Psoas muscle (tissue), 8 donors: ENCODE measurements around the gene PRSS37. TPM values are rescaled to one million over a fixed set of nuclear protein-coding genes. Genes with fewer than 3 reads are reported as not detected.

ENCODE experiments used
- ATAC-seq, 4 donors: fragments of 200-7000 bp; cut with Tn5 transposase; one replicate each; pipeline ENCODE4 v1.9.1; 2020; ENCODE audit warnings: moderate library complexity in 3 of 4, mild to moderate bottlenecking in 2 of 4
- DNase-seq, 2 donors: peaks; one replicate each; pipeline ENCODE4 v3.0.0-alpha.2; 2020
- H3K27ac ChIP-seq: fragments of 200-600 bp; one replicate; pipeline ENCODE4 v1.8.0; 2022
- H3K27me3 ChIP-seq, 3 donors: fragments of 200-600 bp in 1 of 3; one replicate each; pipeline versions ENCODE4 v1.6.1 to v1.8.0; 2013 to 2022; ENCODE audit warnings: low read length in 2 of 3, mild to moderate bottlenecking in 2 of 3, moderate library complexity in 1 of 3; ENCODE audit not compliant: insufficient read depth in 3 of 3
- H3K36me3 ChIP-seq, 2 donors: fragments of 200-600 bp in 1 of 2; one replicate each; pipeline versions ENCODE4 v1.6.1 to v1.8.0; 2013 to 2022; ENCODE audit warnings: low read depth in 1 of 2, mild to moderate bottlenecking in 1 of 2, moderate library complexity in 1 of 2; ENCODE audit not compliant: insufficient read depth in 1 of 2
- H3K4me1 ChIP-seq: fragments of 200-600 bp; one replicate; pipeline ENCODE4 v1.8.0; 2022
- H3K4me3 ChIP-seq: fragments of 200-600 bp; one replicate; pipeline ENCODE4 v1.8.0; 2022; ENCODE audit warnings: mild to moderate bottlenecking
- H3K9me3 ChIP-seq: fragments of 200-600 bp; one replicate; pipeline ENCODE4 v1.8.0; 2022
- WGBS, 3 donors: extraction: QIAGEN DNeasy Blood & Tissue Kit; methylation state at CpG; one replicate each; pipeline versions ENCODE4 v1.1.6 to v1.1.7; 2013; 5-methylcytosine and 5-hydroxymethylcytosine counted together
- intact Hi-C, 2 donors: fragments of 100-400 bp; cut with DNase I; formaldehyde crosslinking; loops; one replicate each; pipeline versions ENCODE4 v1.11.0 to v1.14.2; 2022
- polyA plus RNA-seq, 3 donors: library from polyadenylated mRNA; stranded (reverse); fragments of 200-250 nt; gene quantifications; one replicate each; pipeline ENCODE4 v1.2.3, GENCODE V29; 2013
- total RNA-seq, 4 donors: library from RNA; stranded (reverse); fragmentation: NEBNext Ultra II Directional in 2 of 4; extraction: Animal tissue kit (Norgen Biotek cat#: 25700) in 2 of 4; gene quantifications; one replicate each; pipeline versions ENCODE4 v1.2.1 to v1.2.4, GENCODE V29; 2021 to 2023
- TF ChIP-seq, protein P1 (sequence below): fragments of 200-600 bp; IDR thresholded peaks from one replicate; pipeline ENCODE4 v1.8.0; 2022; ENCODE audit warnings: antibody characterized with exemption
- donor health status: healthy with polysubstance abuse.
- donor health status: DM: no; HTN: no; CAD: no; lungs with moderate emphysema.
- donor health status: Bipolar disorder and iron deficiency.
- donor health status: healthy.
- donor health status: DM: yes; HTN: yes; CAD: no.
- donor health status: DM: no; HTN: no; CAD: no.
- donor health status: DM: no; HTN: no; CAD: no.
- donor health status: DM: yes; HTN: yes; CAD: no.

The PRSS37 gene
- total and polyA plus RNA-seq, 7 donors = not detected

DNA sequence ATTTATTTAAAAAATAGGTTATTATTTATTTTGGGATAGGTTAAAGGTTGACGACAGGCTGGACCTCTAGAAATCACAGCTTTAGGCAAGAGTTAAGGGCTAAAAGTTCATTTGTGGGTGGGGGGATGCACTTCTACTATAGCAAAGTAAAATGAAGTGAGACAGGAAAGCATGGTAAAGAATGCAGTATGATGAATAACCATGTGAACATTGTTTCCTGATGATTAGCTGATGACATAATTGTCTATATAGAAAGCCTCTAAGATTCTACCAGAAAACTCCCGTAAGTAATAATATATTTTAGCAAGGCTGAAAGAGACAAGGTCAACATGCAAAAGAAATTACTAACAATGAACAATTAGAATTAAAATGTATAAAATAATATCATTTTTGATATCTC is 25.7 kb upstream of the PRSS37 start:
- no peak for ATAC-seq
- Histone ChIP-seq H3K4me3 (no peak overlapping the region), H3K9me3 (no peaks in the 10 kb centered on the region), H3K4me1 (no peaks in the 10 kb centered on the region), H3K27me3 (no peaks in the 10 kb centered on the region), H3K36me3 (no peaks in the 10 kb centered on the region), H3K27ac (no peak overlapping the region)
- intact Hi-C loops = no loop called here
- TF ChIP-seq, protein P1, sequence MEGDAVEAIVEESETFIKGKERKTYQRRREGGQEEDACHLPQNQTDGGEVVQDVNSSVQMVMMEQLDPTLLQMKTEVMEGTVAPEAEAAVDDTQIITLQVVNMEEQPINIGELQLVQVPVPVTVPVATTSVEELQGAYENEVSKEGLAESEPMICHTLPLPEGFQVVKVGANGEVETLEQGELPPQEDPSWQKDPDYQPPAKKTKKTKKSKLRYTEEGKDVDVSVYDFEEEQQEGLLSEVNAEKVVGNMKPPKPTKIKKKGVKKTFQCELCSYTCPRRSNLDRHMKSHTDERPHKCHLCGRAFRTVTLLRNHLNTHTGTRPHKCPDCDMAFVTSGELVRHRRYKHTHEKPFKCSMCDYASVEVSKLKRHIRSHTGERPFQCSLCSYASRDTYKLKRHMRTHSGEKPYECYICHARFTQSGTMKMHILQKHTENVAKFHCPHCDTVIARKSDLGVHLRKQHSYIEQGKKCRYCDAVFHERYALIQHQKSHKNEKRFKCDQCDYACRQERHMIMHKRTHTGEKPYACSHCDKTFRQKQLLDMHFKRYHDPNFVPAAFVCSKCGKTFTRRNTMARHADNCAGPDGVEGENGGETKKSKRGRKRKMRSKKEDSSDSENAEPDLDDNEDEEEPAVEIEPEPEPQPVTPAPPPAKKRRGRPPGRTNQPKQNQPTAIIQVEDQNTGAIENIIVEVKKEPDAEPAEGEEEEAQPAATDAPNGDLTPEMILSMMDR = no peak
- no peak for DNase-seq
- 84 to 90% (median 89%) methylated on average over 2 of the region's 2 CpGs for WGBS, 3 donors

DNA sequence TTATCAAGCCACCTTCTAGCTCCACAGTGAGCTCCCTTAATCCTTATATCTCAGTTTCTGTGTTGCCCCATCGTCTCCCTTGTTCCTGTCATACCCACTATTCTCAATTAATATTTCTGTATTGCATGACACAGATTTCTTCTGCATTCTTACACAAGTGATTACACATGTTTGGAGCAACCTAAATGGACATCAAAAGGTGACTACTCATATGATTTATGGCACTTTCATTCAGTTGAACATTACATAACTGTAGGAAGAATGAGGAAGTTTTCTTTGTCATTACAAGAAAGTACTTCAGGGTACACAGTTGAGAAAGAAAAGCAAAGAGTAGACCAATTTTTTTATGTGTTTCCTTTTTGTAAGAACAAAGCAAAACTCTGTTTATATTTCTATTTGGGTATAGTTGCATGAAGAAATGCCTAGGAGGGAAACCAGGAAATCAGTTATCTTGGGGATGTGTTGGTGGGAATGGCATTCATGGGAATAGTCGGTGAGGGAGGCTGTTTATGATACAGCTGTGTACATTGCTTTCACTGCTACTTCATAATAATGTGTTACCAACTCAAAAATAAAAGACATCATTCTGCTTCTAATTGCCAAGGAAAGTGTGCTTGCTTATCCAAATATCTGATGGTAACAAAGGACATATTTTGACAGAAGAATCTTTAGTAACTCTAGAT is 23.6 kb upstream of the PRSS37 start:
- Histone ChIP-seq H3K4me1 (no peaks in the 10 kb centered on the region), H3K27ac (no peak overlapping the region), H3K36me3 (no peaks in the 10 kb centered on the region), H3K4me3 (no peak overlapping the region), H3K27me3 (no peaks in the 10 kb centered on the region), H3K9me3 (no peaks in the 10 kb centered on the region)
- DNase-seq (no peak), ATAC-seq (no peak)
- TF ChIP-seq, protein P1 = no peak
- 68 to 83% (median 76%) methylated on average over 2 of the region's 2 CpGs for WGBS, 3 donors
- intact Hi-C loops = no loop called here

DNA sequence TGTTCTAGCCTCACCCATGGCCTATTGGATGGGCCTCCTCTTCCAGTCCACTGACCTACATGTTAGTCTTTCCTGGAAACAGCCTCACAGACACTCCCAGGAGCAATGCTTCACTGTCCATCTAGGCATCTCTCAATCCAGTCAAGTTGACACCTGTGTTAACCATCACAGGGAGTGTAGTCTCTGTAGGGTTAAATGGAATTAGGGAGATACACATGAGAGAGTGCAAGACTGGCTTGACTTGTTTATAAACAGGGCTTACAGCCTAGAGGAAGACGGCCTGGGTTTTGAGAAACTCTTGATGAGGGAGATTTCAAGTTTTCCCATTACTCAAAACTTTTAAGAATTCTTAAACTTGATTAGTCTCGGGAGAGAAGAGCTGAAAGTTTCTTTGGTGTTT is 18.9 kb upstream of the PRSS37 start:
- H3K36me3 ChIP-seq = no peaks in the 10 kb centered on the region
- no peak for DNase-seq
- no peak overlapping the region for H3K27ac ChIP-seq
- no peaks in the 10 kb centered on the region for H3K27me3 ChIP-seq
- H3K4me3 ChIP-seq = no peak overlapping the region
- H3K4me1 ChIP-seq = no peaks in the 10 kb centered on the region
- no peak for ATAC-seq
- TF ChIP-seq, protein P1 = no peak
- peaks cover 7% of the 10 kb centered on the region for H3K9me3 ChIP-seq
- intact Hi-C loops = no loop called here
- 70 to 74% (median 74%) methylated on average over 2 of the region's 2 CpGs for WGBS, 3 donors

DNA sequence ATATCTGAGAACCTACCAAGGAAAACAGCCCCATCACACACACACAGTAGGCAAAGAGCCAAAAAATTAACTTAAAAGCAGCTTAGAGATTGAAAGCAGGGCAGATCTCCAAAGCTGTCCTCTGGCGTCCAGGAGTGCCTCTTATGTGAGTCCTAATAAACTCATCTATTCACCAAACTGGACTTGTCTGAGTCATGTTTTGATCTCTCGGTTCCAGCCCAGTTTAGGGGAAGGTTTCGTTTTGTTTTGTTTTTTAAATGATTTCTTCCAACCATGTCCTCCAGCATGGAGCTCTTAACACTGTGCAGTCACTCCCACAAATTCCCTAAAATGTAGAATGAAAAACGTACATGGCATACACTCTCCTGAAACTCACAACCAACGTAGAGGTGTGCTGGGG is 6.7 kb upstream of the PRSS37 start:
- ATAC-seq (no peak), DNase-seq (no peak)
- Histone ChIP-seq H3K27me3 (no peaks in the 10 kb centered on the region), H3K9me3 (peaks cover 6% of the 10 kb centered on the region), H3K36me3 (no peaks in the 10 kb centered on the region), H3K4me3 (no peak overlapping the region), H3K4me1 (no peaks in the 10 kb centered on the region), H3K27ac (no peak overlapping the region)
- intact Hi-C loops = no loop called here
- WGBS, 3 donors = 73 to 79% (median 77%) methylated on average over 5 of the region's 5 CpGs
- TF ChIP-seq, protein P1 = no peak

DNA sequence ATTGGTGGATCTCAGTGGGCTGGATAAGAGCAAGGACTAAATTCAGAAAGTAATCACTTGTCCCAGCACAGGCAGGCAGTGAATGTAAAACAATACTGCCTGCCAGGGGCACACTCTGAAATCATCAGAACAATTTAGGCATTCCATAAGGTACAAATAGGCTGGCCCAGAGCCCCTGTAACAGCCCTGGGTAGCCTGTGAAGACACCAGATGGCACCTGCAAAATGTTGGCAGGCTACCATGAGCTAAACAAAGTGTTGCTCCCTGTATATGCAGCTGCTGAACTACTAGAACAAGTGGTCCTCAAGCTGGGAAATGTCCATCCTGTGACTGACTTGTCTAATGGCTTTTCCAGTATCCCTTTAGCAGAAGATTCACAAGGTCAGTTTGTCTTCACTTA is 3.0 kb upstream of the PRSS37 start:
- H3K4me1 ChIP-seq = no peaks in the 10 kb centered on the region
- H3K4me3 ChIP-seq = no peak overlapping the region
- intact Hi-C loops = no loop called here
- no peaks in the 10 kb centered on the region for H3K27me3 ChIP-seq
- no peaks in the 10 kb centered on the region for H3K9me3 ChIP-seq
- ATAC-seq = no peak
- TF ChIP-seq, protein P1 = no peak
- no peak overlapping the region for H3K27ac ChIP-seq
- DNase-seq = no peak
- no peaks in the 10 kb centered on the region for H3K36me3 ChIP-seq
